Tibial nerve (tissue), 4 donors: Measurements from ENCODE around the gene EVPL. TPM values are rescaled to one million over a fixed set of nuclear protein-coding genes. Genes with fewer than 3 reads are reported as not detected.

Experiments used
- DNase-seq, 2 donors: peaks; one replicate each; pipeline ENCODE4 v3.0.0-alpha.2; 2019; ENCODE audit warnings: low spot score in 2 of 2
- H3K27ac ChIP-seq, 4 donors: fragments of 200-600 bp; sonication (generic) in 3 of 4; one replicate each; pipeline ENCODE4 v1.5.1; 2017 to 2019; ENCODE audit warnings: mild to moderate bottlenecking in 1 of 4
- H3K27me3 ChIP-seq, 2 donors: fragments of 200-600 bp; sonication (generic) in 1 of 2; one replicate each; pipeline versions ENCODE4 v1.5.1 to v1.6.0; 2017 to 2019
- H3K36me3 ChIP-seq, 3 donors: fragments of 200-600 bp; sonication (generic); one replicate each; pipeline ENCODE4 v1.5.1; 2018 to 2019
- H3K4me1 ChIP-seq, 4 donors: fragments of 200-600 bp; sonication (generic) in 3 of 4; one replicate each; pipeline ENCODE4 v1.5.1; 2017 to 2019
- H3K4me3 ChIP-seq, 4 donors: fragments of 200-600 bp; sonication (generic) in 3 of 4; one replicate each; pipeline ENCODE4 v1.5.1; 2017 to 2019; ENCODE audit warnings: mild to moderate bottlenecking in 1 of 4, moderate library complexity in 1 of 4
- H3K9me3 ChIP-seq, 4 donors: fragments of 200-600 bp; sonication (generic) in 3 of 4; one replicate each; pipeline ENCODE4 v1.5.1; 2017 to 2019
- CTCF ChIP-seq, 5 experiments: fragments of 200-600 bp in 3 of 5; fragments of 450-650 bp in 2 of 5; sonication (generic) in 3 of 5; IDR thresholded peaks; one replicate each; pipeline ENCODE4 v1.5.1; 2016 to 2019; ENCODE audit warnings: antibody characterized with exemption in 5 of 5, mild to moderate bottlenecking in 3 of 5, moderate library complexity in 2 of 5
- EP300 ChIP-seq, 2 donors: sonication (generic); formaldehyde crosslinking; IDR thresholded peaks; one replicate each; pipeline ENCODE4 v1.6.1; 2017; ENCODE audit warnings: antibody characterized with exemption in 2 of 2, mild to moderate bottlenecking in 1 of 2
- POLR2A ChIP-seq, 2 donors: fragments of 450-650 bp; IDR thresholded peaks; one replicate each; pipeline ENCODE4 v1.6.1; 2017; ENCODE audit warnings: antibody characterized with exemption in 2 of 2, mild to moderate bottlenecking in 2 of 2, moderate library complexity in 2 of 2
- WGBS, 2 donors: methylation state at CpG; one replicate each; pipeline ENCODE4 v1.1.5; 2018; 5-methylcytosine and 5-hydroxymethylcytosine counted together
- total RNA-seq, 4 donors: library from RNA; depleted of rRNA; stranded (reverse); fragments of >200 nt; gene quantifications; one replicate each; pipeline ENCODE4 v1.1.0, GENCODE V29; 2016

EVPL gene
- total RNA-seq, 4 donors from 2014 or later: 0.98 to 3.0 (median 2.1) TPM; not detected in 1

GRCh38 chr17:76011951-76012350, 15.2 kb downstream of the EVPL start:
- peaks cover 0 to 9% (median 0%) of the 10 kb centered on the region in 4 donors for H3K4me1 ChIP-seq
- 74 to 77% methylated on average over 5 of the region's 5 CpGs for WGBS, 2 donors
- no peak overlapping the region for H3K27ac ChIP-seq
- H3K4me3 ChIP-seq: no peak overlapping the region
- no peaks in the 10 kb centered on the region for H3K9me3 ChIP-seq
- DNase-seq: no peak
- TF ChIP-seq POLR2A (IDR thresholded peaks at IDR 0.05): no peak
- no peak for TF ChIP-seq CTCF (IDR thresholded peaks at IDR 0.05)
- TF ChIP-seq EP300 (IDR thresholded peaks at IDR 0.05): no peak
- peaks cover 0 to 5% of the 10 kb centered on the region in 2 donors for H3K27me3 ChIP-seq
- H3K36me3 ChIP-seq: no peaks in the 10 kb centered on the region

- no peaks in the 10 kb centered on the region for H3K36me3 ChIP-seq
- H3K4me1 ChIP-seq: peaks cover 0 to 17% (median 0%) of the 10 kb centered on the region in 4 donors
- TF ChIP-seq POLR2A (IDR thresholded peaks at IDR 0.05): no peak
- no peak for TF ChIP-seq EP300 (IDR thresholded peaks at IDR 0.05)
- TF ChIP-seq CTCF (IDR thresholded peaks at IDR 0.05): no peak
- 86 to 89% methylated on average over 21 of the region's 21 CpGs for WGBS, 2 donors
- peaks cover 0 to 5% of the 10 kb centered on the region in 2 donors for H3K27me3 ChIP-seq
- no peaks in the 10 kb centered on the region for H3K9me3 ChIP-seq
- H3K27ac ChIP-seq: no peak overlapping the region
- H3K4me3 ChIP-seq: no peak overlapping the region
- no peak for DNase-seq
Observed at GRCh38 chr17:76009969-76010661, 17.0 kb downstream of the EVPL start.

GRCh38 chr17:76009447-76009846, 17.7 kb downstream of the EVPL start:
- no peak for DNase-seq
- no peaks in the 10 kb centered on the region for H3K27me3 ChIP-seq
- H3K4me3 ChIP-seq: no peak overlapping the region
- TF ChIP-seq CTCF (IDR thresholded peaks at IDR 0.05) (no peak), EP300 (IDR thresholded peaks at IDR 0.05) (no peak), POLR2A (IDR thresholded peaks at IDR 0.05) (no peak)
- no peaks in the 10 kb centered on the region for H3K9me3 ChIP-seq
- H3K27ac ChIP-seq: no peak overlapping the region
- WGBS, 2 donors: 91 to 93% methylated on average over 20 of the region's 20 CpGs
- no peaks in the 10 kb centered on the region for H3K36me3 ChIP-seq
- peaks cover 0 to 15% (median 0%) of the 10 kb centered on the region in 4 donors for H3K4me1 ChIP-seq

GRCh38 chr17:76008630-76009425, 18.3 kb downstream of the EVPL start:
- no peaks in the 10 kb centered on the region for H3K9me3 ChIP-seq
- no peak overlapping the region for H3K4me3 ChIP-seq
- no peaks in the 10 kb centered on the region for H3K36me3 ChIP-seq
- no peak for DNase-seq
- TF ChIP-seq EP300 (IDR thresholded peaks at IDR 0.05) (no peak), POLR2A (IDR thresholded peaks at IDR 0.05) (no peak), CTCF (IDR thresholded peaks at IDR 0.05) (no peak)
- no peak overlapping the region for H3K27ac ChIP-seq
- peaks cover 0 to 9% (median 0%) of the 10 kb centered on the region in 4 donors for H3K4me1 ChIP-seq
- 94 to 95% methylated on average over 55 to 56 of the region's 56 CpGs for WGBS, 2 donors
- no peaks in the 10 kb centered on the region for H3K27me3 ChIP-seq

- no peak for DNase-seq
- H3K4me1 ChIP-seq: peaks cover 0 to 8% (median 0%) of the 10 kb centered on the region in 4 donors
- no peak overlapping the region for H3K27ac ChIP-seq
- no peak for TF ChIP-seq CTCF (IDR thresholded peaks at IDR 0.05)
- no peak for TF ChIP-seq POLR2A (IDR thresholded peaks at IDR 0.05)
- no peak for TF ChIP-seq EP300 (IDR thresholded peaks at IDR 0.05)
- no peaks in the 10 kb centered on the region for H3K36me3 ChIP-seq
- no peaks in the 10 kb centered on the region for H3K27me3 ChIP-seq
- WGBS, 2 donors: 72 to 89% methylated on average over 36 of the region's 36 CpGs
- no peak overlapping the region for H3K4me3 ChIP-seq
- H3K9me3 ChIP-seq: no peaks in the 10 kb centered on the region
Observed at GRCh38 chr17:76008208-76008607, 18.9 kb downstream of the EVPL start.
